Measurements from ENCODE around the gene MIER3. TPM values are rescaled to one million over a fixed set of nuclear protein-coding genes. Genes with fewer than 3 reads are reported as not detected.

Gene MIER3, protein sequence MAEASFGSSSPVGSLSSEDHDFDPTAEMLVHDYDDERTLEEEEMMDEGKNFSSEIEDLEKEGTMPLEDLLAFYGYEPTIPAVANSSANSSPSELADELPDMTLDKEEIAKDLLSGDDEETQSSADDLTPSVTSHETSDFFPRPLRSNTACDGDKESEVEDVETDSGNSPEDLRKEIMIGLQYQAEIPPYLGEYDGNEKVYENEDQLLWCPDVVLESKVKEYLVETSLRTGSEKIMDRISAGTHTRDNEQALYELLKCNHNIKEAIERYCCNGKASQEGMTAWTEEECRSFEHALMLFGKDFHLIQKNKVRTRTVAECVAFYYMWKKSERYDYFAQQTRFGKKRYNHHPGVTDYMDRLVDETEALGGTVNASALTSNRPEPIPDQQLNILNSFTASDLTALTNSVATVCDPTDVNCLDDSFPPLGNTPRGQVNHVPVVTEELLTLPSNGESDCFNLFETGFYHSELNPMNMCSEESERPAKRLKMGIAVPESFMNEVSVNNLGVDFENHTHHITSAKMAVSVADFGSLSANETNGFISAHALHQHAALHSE
- total RNA-seq, result 10 to 100 TPM; 27.8 to 32.8 TPM
- 1 to 10 TPM; 5.5 to 7.9 TPM for polyA plus RNA-seq

DNA sequence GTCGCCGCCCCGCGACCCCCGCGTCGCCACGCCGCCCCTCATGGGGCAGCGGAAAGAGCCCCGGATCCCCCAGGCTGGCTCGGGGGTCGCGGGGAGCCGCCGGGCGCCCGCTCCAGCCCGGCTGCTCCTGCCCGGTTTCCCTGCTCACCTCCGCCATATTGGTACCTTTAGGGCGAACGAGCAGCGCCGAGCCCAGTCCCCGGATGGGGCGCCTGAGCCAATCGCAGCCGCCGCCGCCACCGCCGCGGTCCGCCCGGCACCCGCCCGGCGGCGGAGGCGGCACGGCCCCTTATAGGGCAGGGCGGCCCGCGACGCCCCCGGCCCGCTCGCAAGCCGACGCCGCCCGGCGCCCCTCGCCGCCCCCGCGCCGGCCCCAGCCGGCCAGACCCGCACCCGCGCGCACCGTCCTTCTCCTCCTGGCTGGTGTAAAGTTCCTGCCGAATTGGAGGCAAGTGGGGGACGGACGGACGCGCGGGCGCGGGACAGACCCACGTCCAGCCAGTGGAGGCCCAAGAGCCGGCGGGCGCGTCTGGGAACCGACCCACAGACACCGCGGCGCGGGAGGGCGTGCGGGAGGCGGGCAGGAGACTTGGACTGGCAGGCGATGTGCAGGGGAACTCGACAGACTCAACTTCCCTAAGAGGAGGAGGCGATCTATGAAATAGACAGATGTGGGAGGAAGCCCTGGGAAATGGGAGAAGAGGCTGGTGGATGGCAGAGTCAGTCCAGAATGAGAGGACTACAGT lies at the start of gene MIER3:
TSS of gene MIER3 (minus strand) at position 178 of the 746 bp plus-strand sequence. CDS start at position 157, 21 bp downstream.
- ChIA-PET POLR2A (ENCODE audit: partially characterized antibody) (interaction anchor here (1.5 kb wide), 1 partner anchor 180 kb away, joined by 4 read pairs; no protein-coding TSS in a partner anchor), CTCF (ENCODE audit: partially characterized antibody) (no interaction called here)
- Mint-ChIP-seq H3K4me1 (peaks cover 14 to 25% (median 20%) of the 10 kb centered on the region in 4 donors), H3K36me3 (peaks cover 0 to 7% of the 10 kb centered on the region in 2 donors), H3K4me3 (peak within 1 kb of the TSS; percentile 94 to 98 (median 96)), H3K27ac (peak within 1 kb of the TSS; percentile 92 to 96 (median 95)), H3K9me3 (peaks cover 0 to 3% (median 0%) of the 10 kb centered on the region in 8 donors), H3K27me3 (peaks cover 6 to 12% of the 10 kb centered on the region in 2 donors)
- intact Hi-C loops (cut with micrococcal nuclease), result loop anchor here (1.0 to 5.0 kb wide), 6 partner anchors 42 to 1508 kb away; partner anchors contain the start of gene PLK2
- peak; percentile 79 to 83 (median 80) for DNase-seq
- H3K36me3 ChIP-seq (ENCODE audit: insufficient read depth, low read length), result no peaks in the 10 kb centered on the region
- H3K4me3 ChIP-seq (ENCODE audit: low read length in 2 of 2), result peak within 1 kb of the TSS; percentile 57 to 72
- peak within 1 kb of the TSS; percentile 53 for H3K27ac ChIP-seq (ENCODE audit: low read depth, low read length)
- peaks cover 16% of the 10 kb centered on the region for H3K4me1 ChIP-seq (ENCODE audit: insufficient read depth, low read length)
- peaks cover 5% of the 10 kb centered on the region for H3K27me3 ChIP-seq (ENCODE audit: insufficient read depth, low read length)
- H3K9me3 ChIP-seq (ENCODE audit: control insufficient read depth in 1 of 2, low read length in 2 of 2), result no peaks in the 10 kb centered on the region

DNA sequence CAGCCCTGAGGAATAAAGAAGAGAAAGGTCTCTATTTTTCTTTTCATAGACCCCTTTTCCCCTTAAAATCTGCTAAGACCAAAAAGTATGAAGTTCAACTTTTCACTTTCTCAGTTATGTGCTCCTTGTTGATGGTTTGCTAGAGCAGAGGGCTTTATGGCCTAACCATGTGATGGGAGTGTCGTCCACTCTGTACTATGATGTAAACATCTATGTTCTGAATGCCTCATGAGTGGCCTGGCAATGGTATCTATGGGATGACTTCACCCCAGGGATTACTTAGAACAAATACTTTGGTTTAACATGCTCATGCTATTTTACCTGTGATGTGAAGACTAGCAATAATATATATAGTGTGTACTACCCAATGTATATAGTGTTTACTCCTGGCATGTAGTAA lies 43.7 kb upstream of the MIER3 start:
- Histone ChIP-seq H3K9me3 (ENCODE audit: control insufficient read depth in 1 of 2, low read length in 2 of 2) (no peaks in the 10 kb centered on the region), H3K4me3 (ENCODE audit: low read length in 2 of 2) (no peak overlapping the region), H3K27ac (ENCODE audit: low read depth, low read length) (no peak overlapping the region), H3K4me1 (ENCODE audit: insufficient read depth, low read length) (no peaks in the 10 kb centered on the region), H3K36me3 (ENCODE audit: insufficient read depth, low read length) (no peaks in the 10 kb centered on the region), H3K27me3 (ENCODE audit: insufficient read depth, low read length) (no peaks in the 10 kb centered on the region)
- no peaks in the 10 kb centered on the region for H3K36me3 Mint-ChIP-seq
- no peaks in the 10 kb centered on the region for H3K9me3 Mint-ChIP-seq
- CTCF ChIA-PET (ENCODE audit: partially characterized antibody), result interaction anchor here (2.1 to 3.3 kb wide), 2 partner anchors 8 to 142 kb away, joined by 8 to 27 read pairs; no protein-coding TSS in a partner anchor
- intact Hi-C loops (cut with micrococcal nuclease), result no loop called here
- H3K4me3 Mint-ChIP-seq, result no peak overlapping the region
- POLR2A ChIA-PET (ENCODE audit: partially characterized antibody), result no interaction called here
- H3K27ac Mint-ChIP-seq, result no peak overlapping the region
- no peaks in the 10 kb centered on the region for H3K4me1 Mint-ChIP-seq
- no peak for DNase-seq
- H3K27me3 Mint-ChIP-seq, result peaks cover 3 to 4% of the 10 kb centered on the region in 2 donors

DNA sequence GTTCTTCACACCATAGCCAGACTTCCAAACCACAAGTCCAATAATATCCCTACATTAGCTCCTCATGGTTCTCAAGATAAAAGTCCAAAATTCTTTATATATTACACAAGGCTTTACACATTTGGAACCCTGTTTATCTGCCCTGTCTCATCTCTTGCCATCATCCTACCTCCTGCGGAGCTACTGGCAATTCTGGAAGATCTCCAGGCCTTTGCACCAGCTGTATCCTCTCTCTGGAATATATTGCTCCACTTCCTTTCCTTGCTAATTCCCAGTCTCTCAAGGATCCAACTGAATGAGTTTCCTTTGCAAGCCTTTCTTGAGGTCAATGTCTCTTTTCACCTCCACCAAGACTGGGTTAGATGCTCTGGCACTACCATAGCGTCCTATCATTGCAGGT lies 41.3 kb upstream of the MIER3 start:
- no peaks in the 10 kb centered on the region for H3K9me3 Mint-ChIP-seq
- CTCF ChIA-PET (ENCODE audit: partially characterized antibody), result no interaction called here
- DNase-seq, result no peak
- H3K4me3 ChIP-seq (ENCODE audit: low read length in 2 of 2), result no peak overlapping the region
- no peaks in the 10 kb centered on the region for H3K4me1 Mint-ChIP-seq
- H3K36me3 ChIP-seq (ENCODE audit: insufficient read depth, low read length), result no peaks in the 10 kb centered on the region
- H3K27ac Mint-ChIP-seq, result no peak overlapping the region
- POLR2A ChIA-PET (ENCODE audit: partially characterized antibody), result no interaction called here
- H3K9me3 ChIP-seq (ENCODE audit: control insufficient read depth in 1 of 2, low read length in 2 of 2), result no peaks in the 10 kb centered on the region
- intact Hi-C loops (cut with micrococcal nuclease), result no loop called here
- H3K4me1 ChIP-seq (ENCODE audit: insufficient read depth, low read length), result no peaks in the 10 kb centered on the region
- H3K27me3 Mint-ChIP-seq, result peaks cover 1 to 2% of the 10 kb centered on the region in 2 donors
- no peak overlapping the region for H3K27ac ChIP-seq (ENCODE audit: low read depth, low read length)
- no peaks in the 10 kb centered on the region for H3K36me3 Mint-ChIP-seq
- no peaks in the 10 kb centered on the region for H3K27me3 ChIP-seq (ENCODE audit: insufficient read depth, low read length)
- H3K4me3 Mint-ChIP-seq, result no peak overlapping the region

DNA sequence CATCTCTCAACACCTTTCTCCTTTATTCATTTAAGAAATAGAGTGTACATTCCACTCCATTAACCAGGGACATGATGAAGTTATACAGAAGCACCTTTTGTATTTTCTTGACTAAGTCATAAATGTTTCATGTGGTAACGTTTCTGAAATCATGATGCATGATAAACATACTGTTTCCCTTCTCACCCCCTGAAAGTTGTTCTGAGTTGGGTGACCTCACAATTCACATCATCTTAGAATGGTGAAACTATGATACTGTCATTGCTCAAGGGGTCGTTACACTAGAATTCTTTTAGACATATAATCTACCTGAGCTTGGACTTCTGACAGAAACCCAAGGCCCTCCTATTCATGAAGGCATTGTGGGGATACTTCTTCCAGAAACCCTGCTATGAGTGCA lies 37.8 kb upstream of the MIER3 start:
- peaks cover 0 to 2% (median 1%) of the 10 kb centered on the region in 4 donors for H3K4me1 Mint-ChIP-seq
- CTCF ChIA-PET (ENCODE audit: partially characterized antibody), result no interaction called here
- no peaks in the 10 kb centered on the region for H3K9me3 Mint-ChIP-seq
- H3K36me3 Mint-ChIP-seq, result no peaks in the 10 kb centered on the region
- H3K4me3 Mint-ChIP-seq, result no peak overlapping the region
- DNase-seq, result no peak
- H3K4me1 ChIP-seq (ENCODE audit: insufficient read depth, low read length), result no peaks in the 10 kb centered on the region
- no peaks in the 10 kb centered on the region for H3K9me3 ChIP-seq (ENCODE audit: control insufficient read depth in 1 of 2, low read length in 2 of 2)
- no peaks in the 10 kb centered on the region for H3K27me3 ChIP-seq (ENCODE audit: insufficient read depth, low read length)
- H3K27ac ChIP-seq (ENCODE audit: low read depth, low read length), result no peak overlapping the region
- H3K36me3 ChIP-seq (ENCODE audit: insufficient read depth, low read length), result no peaks in the 10 kb centered on the region
- intact Hi-C loops (cut with micrococcal nuclease), result no loop called here
- H3K27ac Mint-ChIP-seq, result no peak overlapping the region
- POLR2A ChIA-PET (ENCODE audit: partially characterized antibody), result no interaction called here
- no peak overlapping the region for H3K4me3 ChIP-seq (ENCODE audit: low read length in 2 of 2)
- peaks cover 0 to 2% of the 10 kb centered on the region in 2 donors for H3K27me3 Mint-ChIP-seq

DNA sequence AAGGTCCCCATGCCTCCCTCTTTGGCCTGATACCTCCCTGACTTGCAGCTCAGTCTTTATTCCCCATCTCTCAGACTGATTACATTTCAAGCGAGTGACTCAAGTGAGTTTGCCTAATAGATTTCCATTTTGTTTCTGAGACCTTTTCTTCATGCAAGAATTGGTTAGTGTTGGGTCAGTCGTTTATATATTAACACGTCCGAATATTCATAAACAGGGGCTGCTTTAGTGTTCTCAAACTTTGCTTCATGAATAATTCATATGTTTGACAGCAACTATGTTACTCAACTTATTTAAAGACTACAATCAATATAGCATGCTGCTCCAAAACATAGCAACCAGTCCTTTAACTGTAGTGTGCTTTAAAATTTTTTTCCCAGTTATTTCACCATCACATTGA lies 36.6 kb upstream of the MIER3 start:
- no peaks in the 10 kb centered on the region for H3K36me3 Mint-ChIP-seq
- ChIA-PET CTCF (ENCODE audit: partially characterized antibody) (no interaction called here), POLR2A (ENCODE audit: partially characterized antibody) (no interaction called here)
- Histone ChIP-seq H3K36me3 (ENCODE audit: insufficient read depth, low read length) (no peaks in the 10 kb centered on the region), H3K27me3 (ENCODE audit: insufficient read depth, low read length) (no peaks in the 10 kb centered on the region), H3K27ac (ENCODE audit: low read depth, low read length) (no peak overlapping the region), H3K4me1 (ENCODE audit: insufficient read depth, low read length) (peaks cover 12% of the 10 kb centered on the region), H3K4me3 (ENCODE audit: low read length in 2 of 2) (no peak overlapping the region), H3K9me3 (ENCODE audit: control insufficient read depth in 1 of 2, low read length in 2 of 2) (no peaks in the 10 kb centered on the region)
- H3K9me3 Mint-ChIP-seq, result no peaks in the 10 kb centered on the region
- DNase-seq, result no peak
- intact Hi-C loops (cut with micrococcal nuclease), result no loop called here
- H3K4me1 Mint-ChIP-seq, result peaks cover 7 to 14% (median 11%) of the 10 kb centered on the region in 4 donors
- H3K27me3 Mint-ChIP-seq, result no peaks in the 10 kb centered on the region
- no peak overlapping the region for H3K4me3 Mint-ChIP-seq
- H3K27ac Mint-ChIP-seq, result no peak overlapping the region

DNA sequence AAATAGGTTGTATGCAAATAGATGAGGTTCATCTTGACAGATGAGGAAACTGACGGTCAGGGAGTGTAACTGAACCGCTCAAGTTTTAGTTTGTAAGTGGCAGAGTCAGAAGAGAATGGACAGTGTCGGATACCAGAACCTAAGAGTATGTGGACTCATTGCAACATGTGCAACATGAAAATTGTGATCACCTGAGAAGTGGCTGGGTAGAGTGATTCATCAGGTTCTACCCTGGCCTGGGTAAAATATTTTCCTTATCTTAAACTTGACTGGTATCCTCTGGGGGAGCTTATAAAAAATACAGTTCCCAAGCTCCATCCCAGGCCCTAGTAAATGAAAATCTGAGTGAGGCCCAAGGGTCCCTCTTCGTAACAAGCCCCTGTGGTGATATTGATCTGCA lies 35.2 kb upstream of the MIER3 start:
- Histone ChIP-seq H3K36me3 (ENCODE audit: insufficient read depth, low read length) (no peaks in the 10 kb centered on the region), H3K4me1 (ENCODE audit: insufficient read depth, low read length) (peaks cover 13% of the 10 kb centered on the region), H3K27me3 (ENCODE audit: insufficient read depth, low read length) (no peaks in the 10 kb centered on the region), H3K27ac (ENCODE audit: low read depth, low read length) (no peak overlapping the region), H3K9me3 (ENCODE audit: control insufficient read depth in 1 of 2, low read length in 2 of 2) (no peaks in the 10 kb centered on the region), H3K4me3 (ENCODE audit: low read length in 2 of 2) (no peak overlapping the region)
- CTCF ChIA-PET (ENCODE audit: partially characterized antibody), result interaction anchor here (1.1 to 1.7 kb wide), 2 partner anchors 9 to 151 kb away, joined by 3 to 8 read pairs; no protein-coding TSS in a partner anchor
- H3K36me3 Mint-ChIP-seq, result no peaks in the 10 kb centered on the region
- no peak overlapping the region for H3K27ac Mint-ChIP-seq
- peaks cover 7 to 18% (median 13%) of the 10 kb centered on the region in 4 donors for H3K4me1 Mint-ChIP-seq
- H3K4me3 Mint-ChIP-seq, result no peak overlapping the region
- intact Hi-C loops (cut with micrococcal nuclease), result no loop called here
- DNase-seq, result no peak
- no peaks in the 10 kb centered on the region for H3K9me3 Mint-ChIP-seq
- POLR2A ChIA-PET (ENCODE audit: partially characterized antibody), result no interaction called here
- no peaks in the 10 kb centered on the region for H3K27me3 Mint-ChIP-seq

DNA sequence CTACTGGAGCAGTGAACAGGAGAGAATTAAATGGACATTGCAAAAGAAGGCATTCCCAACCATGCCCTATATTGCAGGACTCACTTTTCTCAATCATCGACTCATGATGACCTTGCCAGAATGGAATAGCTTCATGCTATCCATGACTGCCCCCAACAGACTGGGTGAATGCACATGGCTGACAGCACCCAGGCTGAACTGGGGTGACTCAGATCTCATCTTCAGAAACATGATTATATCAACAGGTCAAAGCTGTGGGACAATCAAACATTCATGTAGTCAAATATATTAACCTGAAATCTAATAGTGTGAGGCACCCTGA lies 34.7 kb upstream of the MIER3 start:
- Mint-ChIP-seq H3K9me3 (no peaks in the 10 kb centered on the region), H3K4me3 (no peak overlapping the region), H3K36me3 (no peaks in the 10 kb centered on the region), H3K27ac (peak overlapping the region in 1 of 7 donors; percentile 21), H3K27me3 (no peaks in the 10 kb centered on the region), H3K4me1 (peaks cover 7 to 18% (median 13%) of the 10 kb centered on the region in 4 donors)
- DNase-seq, result no peak
- Histone ChIP-seq H3K4me3 (ENCODE audit: low read length in 2 of 2) (no peak overlapping the region), H3K27ac (ENCODE audit: low read depth, low read length) (no peak overlapping the region), H3K36me3 (ENCODE audit: insufficient read depth, low read length) (no peaks in the 10 kb centered on the region), H3K4me1 (ENCODE audit: insufficient read depth, low read length) (peaks cover 13% of the 10 kb centered on the region), H3K9me3 (ENCODE audit: control insufficient read depth in 1 of 2, low read length in 2 of 2) (no peaks in the 10 kb centered on the region), H3K27me3 (ENCODE audit: insufficient read depth, low read length) (no peaks in the 10 kb centered on the region)
- ChIA-PET POLR2A (ENCODE audit: partially characterized antibody) (no interaction called here), CTCF (ENCODE audit: partially characterized antibody) (interaction anchor here (1.7 kb wide), 1 partner anchor 10 kb away, joined by 8 read pairs; no protein-coding TSS in a partner anchor)
- intact Hi-C loops (cut with micrococcal nuclease), result no loop called here

All from CD4-positive, alpha-beta memory T cell (primary cell).